Measurements from ENCODE around the gene PTGIS.

DNA sequence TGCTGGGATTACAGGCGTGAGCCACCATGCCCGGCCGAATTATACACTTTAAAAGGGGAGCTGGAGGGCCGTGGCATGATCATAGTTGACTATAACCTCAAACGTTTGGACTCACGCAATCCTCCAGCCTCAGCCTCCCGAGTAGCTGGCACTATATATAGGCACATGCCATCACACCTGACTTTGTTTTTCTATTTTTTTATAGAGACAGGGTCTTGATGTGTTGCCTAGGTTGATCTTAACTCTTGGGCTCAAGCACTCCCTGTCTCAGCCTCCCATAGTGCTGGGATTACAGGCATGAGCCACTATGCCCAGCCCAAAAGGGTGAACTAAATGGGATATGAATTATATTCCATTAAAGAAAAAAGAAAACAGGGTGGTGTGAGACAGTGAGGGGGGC lies 7.8 kb downstream of the PTGIS start:
- TF ChIP-seq CEBPB (IDR thresholded peaks at IDR 0.05) = no peak
- no peak for TF ChIP-seq CREB1 (IDR thresholded peaks at IDR 0.05; ENCODE audit: low read depth)
- TF ChIP-seq, protein P1, sequence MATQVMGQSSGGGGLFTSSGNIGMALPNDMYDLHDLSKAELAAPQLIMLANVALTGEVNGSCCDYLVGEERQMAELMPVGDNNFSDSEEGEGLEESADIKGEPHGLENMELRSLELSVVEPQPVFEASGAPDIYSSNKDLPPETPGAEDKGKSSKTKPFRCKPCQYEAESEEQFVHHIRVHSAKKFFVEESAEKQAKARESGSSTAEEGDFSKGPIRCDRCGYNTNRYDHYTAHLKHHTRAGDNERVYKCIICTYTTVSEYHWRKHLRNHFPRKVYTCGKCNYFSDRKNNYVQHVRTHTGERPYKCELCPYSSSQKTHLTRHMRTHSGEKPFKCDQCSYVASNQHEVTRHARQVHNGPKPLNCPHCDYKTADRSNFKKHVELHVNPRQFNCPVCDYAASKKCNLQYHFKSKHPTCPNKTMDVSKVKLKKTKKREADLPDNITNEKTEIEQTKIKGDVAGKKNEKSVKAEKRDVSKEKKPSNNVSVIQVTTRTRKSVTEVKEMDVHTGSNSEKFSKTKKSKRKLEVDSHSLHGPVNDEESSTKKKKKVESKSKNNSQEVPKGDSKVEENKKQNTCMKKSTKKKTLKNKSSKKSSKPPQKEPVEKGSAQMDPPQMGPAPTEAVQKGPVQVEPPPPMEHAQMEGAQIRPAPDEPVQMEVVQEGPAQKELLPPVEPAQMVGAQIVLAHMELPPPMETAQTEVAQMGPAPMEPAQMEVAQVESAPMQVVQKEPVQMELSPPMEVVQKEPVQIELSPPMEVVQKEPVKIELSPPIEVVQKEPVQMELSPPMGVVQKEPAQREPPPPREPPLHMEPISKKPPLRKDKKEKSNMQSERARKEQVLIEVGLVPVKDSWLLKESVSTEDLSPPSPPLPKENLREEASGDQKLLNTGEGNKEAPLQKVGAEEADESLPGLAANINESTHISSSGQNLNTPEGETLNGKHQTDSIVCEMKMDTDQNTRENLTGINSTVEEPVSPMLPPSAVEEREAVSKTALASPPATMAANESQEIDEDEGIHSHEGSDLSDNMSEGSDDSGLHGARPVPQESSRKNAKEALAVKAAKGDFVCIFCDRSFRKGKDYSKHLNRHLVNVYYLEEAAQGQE (IDR thresholded peaks at IDR 0.05; ENCODE audit: low read depth) = no peak
- TF ChIP-seq FOXM1 (IDR thresholded peaks at IDR 0.05; ENCODE audit: borderline replicate concordance, low read depth) = no peak
- no peak for TF ChIP-seq TEAD4 (IDR thresholded peaks at IDR 0.05)
- TF ChIP-seq TAF1 (IDR thresholded peaks at IDR 0.05; ENCODE audit: low read depth) = no peak
- no peak for TF ChIP-seq EGR1 (IDR thresholded peaks at IDR 0.05)
- no peak for TF ChIP-seq EP300 (IDR thresholded peaks at IDR 0.05; ENCODE audit: borderline replicate concordance)
- TF ChIP-seq RAD21 (IDR thresholded peaks at IDR 0.05; ENCODE audit: low read depth) = no peak
- TF ChIP-seq, protein P2, sequence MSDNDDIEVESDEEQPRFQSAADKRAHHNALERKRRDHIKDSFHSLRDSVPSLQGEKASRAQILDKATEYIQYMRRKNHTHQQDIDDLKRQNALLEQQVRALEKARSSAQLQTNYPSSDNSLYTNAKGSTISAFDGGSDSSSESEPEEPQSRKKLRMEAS (IDR thresholded peaks at IDR 0.05) = no peak
- no peak for TF ChIP-seq YY1 (IDR thresholded peaks at IDR 0.05; ENCODE audit: low read depth)

All from Ishikawa (cell line).